GM12864 (cell line): ENCODE measurements around the gene HHAT.

Experiments
- DNase-seq: peaks from one replicate; pipeline ENCODE4 v3.0.0-alpha.2; 2011; ENCODE audit warnings: low read depth
- H3K4me3 ChIP-seq: 2 replicates; pipeline ENCODE4 v1.5.1; 2011; ENCODE audit warnings: mild to moderate bottlenecking, low read depth, low read length, control low read depth
- CTCF ChIP-seq: IDR thresholded peaks from 2 replicates; pipeline ENCODE4 v1.5.1; 2011; ENCODE audit warnings: low read depth, mild to moderate bottlenecking, moderate library complexity, low read length, control low read depth, inconsistent platforms; ENCODE audit errors: missing control alignments

The HHAT gene

GRCh38 chr1:210385228-210385627 lies 56.5 kb downstream of the HHAT start:
- no peak for DNase-seq
- no peak for TF ChIP-seq CTCF
- no peak overlapping the region for H3K4me3 ChIP-seq

GRCh38 chr1:210394281-210394821 lies 65.6 kb downstream of the HHAT start:
- no peak for DNase-seq
- H3K4me3 ChIP-seq, result no peak overlapping the region
- TF ChIP-seq CTCF, result no peak

GRCh38 chr1:210396541-210396940 lies 67.8 kb downstream of the HHAT start:
- no peak for DNase-seq
- no peak overlapping the region for H3K4me3 ChIP-seq
- no peak for TF ChIP-seq CTCF

- no peak overlapping the region for H3K4me3 ChIP-seq
- no peak for TF ChIP-seq CTCF
- no peak for DNase-seq
Measured at GRCh38 chr1:210397252-210397651, 68.5 kb downstream of the HHAT start.

- DNase-seq, result no peak
- TF ChIP-seq CTCF, result no peak
- no peak overlapping the region for H3K4me3 ChIP-seq
Measured at GRCh38 chr1:210397681-210398080, 69.0 kb downstream of the HHAT start.

- no peak overlapping the region for H3K4me3 ChIP-seq
- no peak for DNase-seq
- TF ChIP-seq CTCF, result no peak
Measured at GRCh38 chr1:210398466-210398865, 69.8 kb downstream of the HHAT start.

GRCh38 chr1:210400043-210400840 lies 71.5 kb downstream of the HHAT start:
- H3K4me3 ChIP-seq, result no peak overlapping the region
- peak; percentile 12 for DNase-seq
- TF ChIP-seq CTCF, result peak; percentile 94
